A549 treated with ZK216348 at 1 μM for 4 hours (cell line): Measurements from ENCODE around the gene ZNF800. TPM values are rescaled to one million over a fixed set of nuclear protein-coding genes. Genes with fewer than 3 reads are reported as not detected.

Experiments
- total RNA-seq: library from RNA; stranded (reverse); fragments of 200-300 nt; extraction: Qiagen RNA extraction; gene quantifications from 5 replicates; pipeline ENCODE4 v1.2.3, GENCODE V29; 2022; ENCODE audit warnings: low read depth

The ZNF800 gene
- total RNA-seq, result 8.3 to 12.2 TPM (median 10.9 TPM) in 5 replicates

GRCh38 chr7:127392566-127393367, at the start of gene ZNF800:
Gene ZNF800, minus strand, starts transcription at chr7:127392708. Its CDS starts 1,151 bp downstream, at chr7:127391557.

Other genes with a start within 250 kb of the ZNF800 start
- 0.13 TPM in 1 of 5 replicates, not detected in the others for gene GRM8, start 139.8 kb downstream of the ZNF800 start, total RNA-seq
- 14.2 to 15.8 TPM (median 14.5 TPM) in 5 replicates for gene GCC1, start 192.9 kb upstream of the ZNF800 start, total RNA-seq
- gene ARF5, start 195.7 kb upstream of the ZNF800 start, total RNA-seq, result 151 to 172 TPM (median 163 TPM) in 5 replicates
- gene FSCN3, start 201.0 kb upstream of the ZNF800 start, total RNA-seq, result 0.39 to 0.41 TPM in 2 of 5 replicates, not detected in the others
- not detected in 5 replicates for gene PAX4, start 225.4 kb upstream of the ZNF800 start, total RNA-seq